Lung (tissue), 12 donors: Measurements from ENCODE around the gene IBTK. TPM values are rescaled to one million over a fixed set of nuclear protein-coding genes. Genes with fewer than 3 reads are reported as not detected.

Experiments used
- ATAC-seq: fragments of 200-7000 bp; cut with Tn5 transposase; one replicate; pipeline ENCODE4 v1.9.1; 2020; ENCODE audit warnings: moderate number of reproducible peaks; ENCODE audit not compliant: insufficient read depth, low FRiP score
- DNase-seq, 3 donors: peaks; one replicate each; pipeline ENCODE4 v3.0.0-alpha.2; 2013 to 2017
- H3K27ac ChIP-seq, 2 donors: one replicate each; pipeline ENCODE4 v1.5.1; 2013; ENCODE audit warnings: mild to moderate bottlenecking in 2 of 2, moderate library complexity in 2 of 2, control low read depth in 1 of 2, inconsistent platforms in 1 of 2, low read depth in 1 of 2, low read length in 1 of 2
- H3K27me3 ChIP-seq, 3 donors: one replicate each; pipeline ENCODE4 v1.5.1; 2013; ENCODE audit warnings: low read length in 2 of 3; ENCODE audit not compliant: control insufficient read depth in 3 of 3, insufficient read depth in 3 of 3
- H3K36me3 ChIP-seq, 4 donors: one replicate each; pipeline ENCODE4 v1.5.1; 2013; ENCODE audit warnings: low read length in 4 of 4, mild to moderate bottlenecking in 1 of 4, moderate library complexity in 1 of 4; ENCODE audit not compliant: control insufficient read depth in 4 of 4, insufficient read depth in 4 of 4
- H3K4me1 ChIP-seq, 5 donors: one replicate each; pipeline ENCODE4 v1.5.1; 2013; ENCODE audit warnings: low read length in 5 of 5, mild to moderate bottlenecking in 2 of 5, moderate library complexity in 1 of 5; ENCODE audit not compliant: control insufficient read depth in 5 of 5, insufficient read depth in 5 of 5
- H3K4me3 ChIP-seq: one replicate; pipeline ENCODE4 v1.5.1; 2013; ENCODE audit warnings: mild to moderate bottlenecking, control low read depth, moderate library complexity
- H3K9ac ChIP-seq, 2 donors: one replicate each; pipeline ENCODE4 v1.5.1; 2013; ENCODE audit warnings: low read length in 2 of 2, control low read depth in 1 of 2; ENCODE audit not compliant: insufficient read depth in 1 of 2
- H3K9me3 ChIP-seq, 4 donors: one replicate each; pipeline ENCODE4 v1.5.1; 2013; ENCODE audit warnings: low read length in 3 of 4, mild to moderate bottlenecking in 1 of 4, moderate library complexity in 1 of 4; ENCODE audit not compliant: control insufficient read depth in 4 of 4, insufficient read depth in 3 of 4
- CTCF ChIP-seq: IDR thresholded peaks from 2 replicates; pipeline ENCODE4 v1.5.1; 2012; ENCODE audit warnings: mild to moderate bottlenecking; ENCODE audit errors: control extremely low read depth, extremely low read depth
- WGBS, 2 donors: extraction: QIAGEN DNeasy Blood & Tissue Kit; methylation state at CpG; one replicate each; pipeline ENCODE4 v1.1.7; 2013; 5-methylcytosine and 5-hydroxymethylcytosine counted together
- polyA plus RNA-seq, 2 donors: library from polyadenylated mRNA; stranded (reverse); fragments of 200-250 nt; gene quantifications; one replicate each; pipeline ENCODE4 v1.2.1, GENCODE V29; 2013
- total RNA-seq, 2 donors: library from RNA; depleted of rRNA in 1 of 2; stranded (reverse); fragments of >200 nt in 1 of 2; gene quantifications; one replicate each; pipeline ENCODE4 v1.2.1, GENCODE V29; 2014 to 2021
- donor health status: control.
- donor health status: control.
- donor health status: Bipolar disorder and iron deficiency.
- donor health status: healthy.
- donor health status: DM: yes; HTN: yes; CAD: no.

IBTK gene
- total and polyA plus RNA-seq, 4 donors = 17.7 to 47.2 (median 27.1) TPM

- H3K36me3 ChIP-seq = no peaks in the 10 kb centered on the region
- DNase-seq (no peak), ATAC-seq (no peak)
- no peaks in the 10 kb centered on the region for H3K9me3 ChIP-seq
- no peaks in the 10 kb centered on the region for H3K4me1 ChIP-seq
- TF ChIP-seq CTCF = no peak
- no peak overlapping the region for H3K27ac ChIP-seq
- H3K4me3 ChIP-seq = no peak overlapping the region
- no peaks in the 10 kb centered on the region for H3K27me3 ChIP-seq
- H3K9ac ChIP-seq = no peak overlapping the region
Observed at GRCh38 chr6:82277686-82278085, 30.1 kb upstream of the IBTK start.

GRCh38 chr6:82275686-82276085, 28.1 kb upstream of the IBTK start:
- WGBS, 2 donors = 83 to 88% methylated on average over 5 of the region's 5 CpGs

GRCh38 chr6:82273295-82273694, 25.8 kb upstream of the IBTK start:
- Histone ChIP-seq H3K27me3 (no peaks in the 10 kb centered on the region), H3K9me3 (no peaks in the 10 kb centered on the region), H3K4me1 (no peaks in the 10 kb centered on the region), H3K27ac (no peak overlapping the region), H3K4me3 (no peak overlapping the region), H3K36me3 (no peaks in the 10 kb centered on the region), H3K9ac (no peak overlapping the region)
- ATAC-seq = no peak
- DNase-seq = no peak
- TF ChIP-seq CTCF = no peak
- WGBS, 2 donors = 33 to 58% methylated on average over 1 of the region's 1 CpG

More at GRCh38 chr6:82275686-82276085, 28.1 kb upstream of the IBTK start:
- no peak for TF ChIP-seq CTCF
- H3K9ac ChIP-seq = no peak overlapping the region
- no peaks in the 10 kb centered on the region for H3K27me3 ChIP-seq
- H3K4me3 ChIP-seq = no peak overlapping the region
- H3K9me3 ChIP-seq = no peaks in the 10 kb centered on the region
- H3K4me1 ChIP-seq = no peaks in the 10 kb centered on the region
- DNase-seq (no peak), ATAC-seq (no peak)
- H3K27ac ChIP-seq = no peak overlapping the region
- no peaks in the 10 kb centered on the region for H3K36me3 ChIP-seq

- TF ChIP-seq CTCF = peak; percentile 22
- Histone ChIP-seq H3K9ac (no peak overlapping the region), H3K27me3 (no peaks in the 10 kb centered on the region), H3K27ac (no peak overlapping the region), H3K4me1 (no peaks in the 10 kb centered on the region), H3K9me3 (no peaks in the 10 kb centered on the region), H3K36me3 (no peaks in the 10 kb centered on the region), H3K4me3 (no peak overlapping the region)
- WGBS, 2 donors = 76 to 77% methylated on average over 6 of the region's 6 CpGs
- ATAC-seq = no peak
- DNase-seq = peak in 2 of 3 donors; percentile 35 to 47
Observed at GRCh38 chr6:82270881-82271635, 23.5 kb upstream of the IBTK start.
